Fibroblast of skin of abdomen (primary cell): ENCODE results near the gene TAF1B.
"Not testable (repeated sequence)": the region's sequence is repeated elsewhere in the genome, so short reads cannot be mapped to it uniquely, and the experiment has no call there.

Source experiments
- DNase-seq: peaks from one replicate; pipeline ENCODE4 v3.0.0-alpha.2; 2013

Gene TAF1B

DNA sequence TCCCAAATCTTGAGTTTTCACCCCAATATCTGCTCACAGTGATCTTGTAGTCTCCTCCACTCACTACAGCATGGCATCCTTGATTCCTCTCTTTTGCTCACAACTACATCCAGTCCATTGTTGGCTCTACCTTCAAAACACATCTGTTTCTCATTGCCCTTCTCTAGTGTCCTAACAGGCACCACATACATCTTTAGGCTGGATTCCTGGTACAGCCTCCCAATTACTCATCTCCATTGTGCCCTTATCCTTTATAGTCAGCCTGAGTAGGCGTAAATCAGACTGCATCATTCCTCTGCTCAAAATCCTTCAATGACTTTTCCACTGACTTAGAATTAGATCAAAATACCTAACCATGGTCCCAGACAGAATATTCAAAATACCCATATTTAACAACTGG, 10.7 kb upstream of the TAF1B start:
- peak; percentile 82 for DNase-seq

DNA sequence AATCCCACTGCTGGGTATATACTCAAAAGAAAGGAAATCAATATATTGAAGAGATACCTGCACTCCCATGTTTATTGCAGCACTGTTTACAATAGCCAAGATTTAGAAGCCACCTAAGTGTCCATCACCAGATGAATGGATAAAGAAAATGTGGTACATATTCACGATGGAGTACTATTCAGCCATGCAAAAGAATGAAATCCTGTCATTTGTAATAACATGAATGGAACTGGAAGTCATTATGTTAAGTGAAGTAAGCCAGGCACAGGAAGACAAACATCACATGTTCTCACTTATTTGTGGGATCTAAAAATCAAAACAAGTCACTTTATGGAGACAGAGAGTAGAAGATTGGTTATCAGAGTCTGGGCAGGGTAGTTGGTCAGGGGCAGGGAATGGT, 8.2 kb upstream of the TAF1B start:
- DNase-seq, result not testable (repeated sequence)

DNA sequence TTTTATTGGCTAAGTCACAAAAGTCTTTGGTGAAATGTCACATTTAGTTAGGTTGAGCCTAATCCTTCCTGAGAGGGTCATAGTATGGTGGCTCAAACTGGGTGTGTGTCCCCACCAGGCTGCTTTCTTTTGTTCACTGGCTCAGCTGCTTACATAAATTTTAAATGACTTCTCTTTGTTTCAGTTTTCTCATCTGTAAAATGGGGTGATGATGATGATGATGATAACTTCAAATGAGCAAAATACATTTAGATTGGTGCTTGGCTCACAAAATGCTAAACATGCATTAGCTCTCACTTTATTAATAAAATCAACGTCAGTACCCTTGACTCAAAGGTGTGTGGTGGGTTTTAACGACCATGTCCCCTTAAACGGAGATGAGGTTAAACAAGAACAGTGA, 7.2 kb upstream of the TAF1B start:
- no peak for DNase-seq

DNA sequence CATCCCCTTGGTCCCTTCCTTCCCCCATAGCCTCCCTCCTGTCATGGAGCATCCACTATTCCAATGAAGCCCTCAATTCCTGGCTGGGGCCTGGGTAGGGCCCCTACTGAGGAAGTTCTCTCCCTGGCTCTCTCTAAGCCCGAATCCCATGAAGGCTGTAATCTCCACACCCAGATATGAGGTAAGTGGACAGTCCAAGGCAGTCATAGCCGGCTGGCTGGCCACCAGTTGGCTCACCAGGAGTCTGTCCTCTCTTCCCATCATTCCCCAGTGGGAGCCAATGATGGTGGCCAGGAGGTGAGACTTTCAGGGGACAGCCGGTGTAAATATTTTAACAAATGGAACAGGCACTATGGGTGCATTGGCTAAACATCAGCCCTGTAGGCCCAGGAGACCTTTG, 6.8 kb upstream of the TAF1B start:
- DNase-seq, result no peak

DNA sequence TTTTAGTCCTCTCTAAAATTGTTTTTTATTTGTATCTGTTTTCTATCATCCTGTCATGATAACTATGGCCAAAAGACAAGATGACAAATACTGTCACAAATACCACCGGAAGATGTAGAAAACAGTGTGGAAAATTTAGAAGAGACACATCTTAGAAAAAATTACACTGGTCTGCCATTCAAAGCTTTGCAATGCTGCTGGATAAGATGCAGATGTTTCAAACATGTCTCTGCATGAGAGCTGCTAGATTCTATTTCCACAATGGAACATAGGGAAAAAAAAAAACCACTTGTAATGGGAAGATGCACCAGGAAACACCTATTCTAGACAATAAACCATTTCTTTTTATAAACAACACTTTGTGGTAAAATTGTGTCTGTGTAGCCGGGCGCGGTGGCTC, 5.8 kb upstream of the TAF1B start:
- DNase-seq, result no peak

DNA sequence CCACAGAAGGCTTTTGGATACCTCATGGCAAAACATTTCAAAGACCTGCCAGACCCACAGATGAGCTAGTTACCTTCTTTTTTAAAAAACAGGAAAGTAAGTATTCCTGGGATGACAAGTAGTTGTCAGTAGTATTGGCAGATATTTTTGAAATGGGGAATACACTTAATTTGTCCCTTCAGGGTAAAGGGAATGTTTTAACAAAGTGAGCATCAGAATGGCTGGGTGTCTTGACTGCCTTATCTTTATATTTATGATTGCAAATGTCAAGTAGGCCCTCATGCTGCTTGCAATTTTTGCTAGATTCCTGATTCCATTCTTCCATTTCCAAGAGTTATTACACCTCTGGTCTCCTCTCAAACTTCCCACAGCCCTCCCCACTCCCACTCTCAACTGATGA, 4.9 kb upstream of the TAF1B start:
- DNase-seq, result no peak

DNA sequence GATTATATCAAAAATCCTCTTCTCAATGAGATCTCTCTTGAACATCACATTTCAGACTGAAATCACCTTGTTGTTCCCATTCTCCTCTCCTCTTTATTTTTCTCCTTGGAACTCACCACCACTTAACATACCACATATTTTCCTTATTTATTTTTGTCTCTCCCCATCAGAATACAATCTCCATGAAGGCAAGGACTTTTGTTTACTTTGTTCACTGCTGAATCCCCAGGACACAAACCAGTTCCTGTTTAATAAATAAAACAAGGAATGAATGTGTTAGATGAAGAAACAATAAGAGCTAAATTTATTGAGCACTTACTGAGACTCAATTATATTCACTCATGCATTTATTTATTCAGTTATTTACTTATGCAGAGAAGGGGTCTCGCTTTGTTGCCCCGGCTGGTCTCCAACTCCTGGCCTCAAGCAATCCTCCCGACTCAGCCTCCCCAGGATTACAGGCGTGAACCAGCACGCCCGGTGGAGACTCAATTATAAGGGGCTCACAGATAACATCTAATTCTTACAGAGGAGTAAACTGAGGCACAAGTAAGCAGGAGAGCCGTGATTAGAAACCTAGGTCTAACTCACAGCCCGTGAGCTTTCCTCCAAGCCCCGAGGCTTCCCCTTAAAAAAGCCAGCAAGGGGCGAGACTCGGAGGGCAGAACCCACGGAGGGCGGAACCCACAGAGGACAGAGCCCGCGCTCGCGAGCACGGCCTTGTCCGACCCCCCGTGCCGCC, 616 bp upstream of the TAF1B start:
- DNase-seq, result no peak

DNA sequence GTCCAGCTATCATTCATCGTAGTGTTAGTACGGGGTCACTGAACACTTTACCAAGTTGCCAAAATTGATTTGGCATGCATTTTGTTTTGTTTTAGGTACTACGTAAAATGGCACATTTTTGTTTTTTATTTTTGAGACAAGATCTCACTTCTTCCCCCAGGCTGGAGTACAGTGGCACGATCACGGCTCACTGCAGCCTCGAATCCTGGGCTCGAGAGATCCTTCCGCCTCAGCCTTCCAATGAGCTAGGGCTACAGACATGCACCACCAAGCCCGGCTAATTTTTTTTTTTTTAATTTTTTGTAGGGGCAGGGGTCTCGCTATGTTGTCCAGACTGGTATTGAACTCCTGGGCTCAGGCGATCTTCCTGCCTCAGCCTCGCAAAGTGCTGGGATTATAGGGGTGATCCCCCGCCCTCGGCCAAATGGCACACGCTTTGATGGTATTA, 786 bp downstream of the TAF1B start:
- peak; percentile 55 for DNase-seq

DNA sequence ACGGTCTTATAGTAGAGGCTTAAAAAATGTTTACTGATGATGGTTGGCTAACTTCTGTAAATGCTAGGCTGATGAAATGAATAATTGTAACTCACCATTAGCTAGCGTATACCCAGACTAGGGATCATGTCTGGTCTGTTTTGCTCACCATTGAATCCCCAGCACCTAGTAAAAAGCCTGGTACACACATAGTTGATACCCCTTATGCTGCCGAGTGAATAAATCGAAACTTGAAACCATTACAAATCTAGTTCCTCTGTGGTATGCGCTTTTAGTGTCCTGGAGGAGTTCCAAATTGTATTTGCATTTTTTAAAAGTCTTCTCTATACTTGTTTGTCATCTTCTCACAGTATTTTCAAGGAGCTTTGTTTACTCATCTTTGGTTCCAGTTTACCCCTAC, 1.3 kb downstream of the TAF1B start:
- DNase-seq, result peak; percentile 64

DNA sequence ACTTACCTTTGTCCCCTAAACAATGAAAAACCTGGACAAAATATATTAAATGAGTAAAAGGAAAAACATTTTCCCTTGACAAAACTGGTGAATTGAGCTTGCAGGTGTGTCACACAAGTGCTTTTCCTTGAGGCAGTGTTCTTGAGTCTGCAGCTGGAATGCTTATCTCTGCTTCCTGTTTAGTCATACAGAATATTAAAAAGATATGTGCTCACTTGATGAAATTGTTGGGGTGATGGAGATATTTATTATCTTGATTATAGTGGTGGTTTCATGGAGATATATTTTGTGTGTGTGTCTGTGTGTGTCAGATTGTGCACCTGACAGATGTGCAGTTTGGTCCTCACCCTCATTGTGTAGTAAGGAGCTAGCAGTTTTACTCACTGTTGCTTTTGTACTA, 3.3 kb downstream of the TAF1B start:
- no peak for DNase-seq

DNA sequence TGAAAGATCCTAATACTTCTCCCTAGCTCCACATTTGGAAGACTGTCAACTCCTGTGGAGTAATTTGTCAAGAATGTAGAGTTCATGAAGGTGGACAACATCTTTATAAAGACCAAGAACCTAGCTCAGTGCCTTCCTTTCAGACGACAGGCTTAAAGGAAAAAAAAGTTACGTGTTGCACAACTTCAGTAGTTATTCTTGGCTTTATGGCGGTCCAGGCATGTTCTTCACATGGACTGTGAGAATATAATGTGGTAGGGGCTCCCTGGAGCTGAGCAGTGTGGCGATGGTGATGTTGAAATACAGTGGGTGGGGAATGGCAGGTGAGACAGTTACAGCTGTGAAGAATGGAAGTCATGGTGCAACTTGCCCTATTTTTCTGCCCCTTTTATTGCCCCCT, 3.9 kb downstream of the TAF1B start:
- peak; percentile 36 for DNase-seq

DNA sequence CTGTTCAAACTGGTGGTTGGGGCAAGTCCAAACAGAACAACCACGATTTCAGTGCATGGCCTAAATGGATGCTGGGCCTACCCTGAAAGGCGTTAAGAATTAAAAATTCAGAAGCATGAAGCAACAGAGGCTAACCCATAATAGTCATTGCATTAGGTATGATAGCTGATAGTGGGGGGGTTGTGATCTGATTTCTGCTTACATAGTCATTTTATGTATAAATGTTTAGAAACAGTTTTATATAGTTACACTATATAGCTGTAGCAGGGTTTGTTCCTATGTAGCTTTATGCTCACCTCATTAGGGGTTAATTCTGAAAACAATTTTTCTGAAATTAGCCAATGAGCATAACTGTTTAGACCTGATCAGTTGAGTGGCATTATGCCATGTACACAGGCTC, 9.6 kb downstream of the TAF1B start:
- DNase-seq, result no peak

DNA sequence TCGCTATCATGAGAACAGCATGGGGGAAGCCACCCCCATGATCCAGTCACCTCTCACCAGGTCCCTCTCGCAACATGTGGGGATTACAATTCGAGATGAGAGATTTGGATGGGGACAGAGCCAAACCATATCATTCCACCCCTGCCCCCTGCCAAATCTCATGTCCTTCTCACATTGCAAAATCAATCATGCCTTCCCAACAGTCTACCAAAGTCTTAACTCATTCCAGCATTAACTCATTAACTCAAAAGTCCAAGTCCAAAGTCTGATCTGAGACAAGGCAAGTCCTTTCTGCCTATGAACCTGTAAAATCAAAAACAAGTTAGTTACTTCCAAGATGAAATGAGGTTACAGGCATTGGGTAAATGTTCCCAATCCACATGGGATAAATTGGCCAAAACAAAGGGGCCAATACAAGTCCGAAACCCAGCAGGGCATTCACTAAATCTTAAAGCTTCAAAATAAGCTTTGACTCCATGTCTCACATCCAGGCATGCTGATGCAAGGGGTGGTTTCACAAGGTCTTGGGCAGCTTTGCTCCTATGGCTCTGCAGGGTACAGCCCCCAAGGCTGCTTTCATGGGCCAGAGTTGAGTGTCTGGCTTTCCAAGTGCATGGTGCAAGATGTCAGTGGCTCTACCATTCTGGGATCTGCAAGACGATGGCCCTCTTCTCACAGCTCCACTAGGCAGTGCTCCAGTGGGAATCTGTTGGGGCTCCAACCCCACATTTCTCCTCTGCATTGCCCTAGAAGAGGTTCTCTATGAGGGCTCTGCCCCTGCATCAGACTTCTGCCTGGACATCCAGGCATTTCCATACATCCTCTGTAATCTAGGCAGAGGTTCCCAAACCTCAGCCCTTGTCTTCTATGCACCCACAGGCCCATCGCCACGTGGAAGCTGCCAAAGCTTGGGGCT, 14.8 kb downstream of the TAF1B start:
- DNase-seq, result no peak

DNA sequence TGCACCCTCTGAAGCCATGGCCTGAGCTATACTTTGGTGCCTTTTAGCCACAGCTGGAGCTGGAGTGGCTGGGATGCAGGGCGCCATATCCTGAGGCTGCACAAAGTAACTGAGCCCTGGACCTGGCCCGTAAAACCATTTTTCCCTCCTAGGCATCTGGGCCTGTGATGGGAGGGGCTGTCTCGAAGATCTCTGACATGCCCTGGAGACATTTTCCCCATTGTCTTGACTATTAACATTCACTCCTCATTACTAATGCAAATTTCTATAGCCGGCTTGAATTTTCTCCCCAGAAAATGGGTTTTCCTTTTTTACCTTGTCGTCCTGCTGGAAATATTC, 15.4 kb downstream of the TAF1B start:
- no peak for DNase-seq

DNA sequence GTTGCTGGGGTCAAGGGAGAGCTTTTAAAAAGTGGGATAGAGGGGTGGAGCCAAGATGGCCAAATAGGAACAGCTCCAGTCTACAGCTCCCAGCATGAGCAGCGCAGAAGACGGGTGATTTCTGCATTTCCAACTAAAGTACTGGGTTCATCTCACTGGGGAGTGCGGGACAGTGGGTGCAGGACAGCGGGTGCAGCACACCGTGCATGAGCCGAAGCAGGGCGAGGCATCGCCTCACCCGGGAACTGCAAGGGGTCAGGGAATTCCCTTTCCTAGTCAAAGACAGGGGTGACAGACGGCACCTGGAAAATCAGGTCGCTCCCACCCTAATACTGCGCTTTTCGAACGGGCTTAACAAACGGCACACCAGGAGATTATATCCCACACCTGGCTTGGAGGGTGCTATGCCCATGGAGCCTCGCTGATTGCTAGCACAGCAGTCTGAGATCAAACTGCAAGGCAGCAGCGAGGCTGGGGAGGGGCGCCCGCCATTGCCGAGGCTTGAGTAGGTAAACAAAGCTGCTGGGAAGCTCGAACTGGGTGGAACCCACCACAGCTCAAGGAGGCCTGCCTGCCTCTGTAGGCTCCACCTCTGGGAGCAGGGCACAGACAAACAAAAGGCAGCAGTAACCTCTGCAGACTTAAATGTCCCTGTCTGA, 17.8 kb downstream of the TAF1B start:
- DNase-seq, result not testable (repeated sequence)

DNA sequence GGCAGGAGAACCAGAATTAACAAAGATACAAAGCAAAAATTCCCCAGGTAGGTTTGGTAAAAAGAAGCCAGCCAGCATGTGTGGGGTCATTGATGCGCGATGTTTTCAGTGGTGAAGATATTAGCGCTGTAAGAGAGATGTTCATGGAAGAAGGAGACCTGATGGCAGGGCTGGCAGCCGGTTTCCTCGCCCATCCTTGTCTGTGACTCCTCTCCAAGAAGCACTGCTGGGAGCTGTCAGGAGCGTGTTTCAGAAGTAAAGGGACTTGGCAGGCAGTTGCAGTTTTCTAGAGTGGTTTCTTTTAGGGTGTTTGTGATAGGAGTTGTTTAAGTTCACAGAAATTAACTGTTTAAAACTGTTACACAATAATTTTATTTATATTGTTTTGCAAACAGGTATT, 24.6 kb downstream of the TAF1B start:
- DNase-seq, result no peak

DNA sequence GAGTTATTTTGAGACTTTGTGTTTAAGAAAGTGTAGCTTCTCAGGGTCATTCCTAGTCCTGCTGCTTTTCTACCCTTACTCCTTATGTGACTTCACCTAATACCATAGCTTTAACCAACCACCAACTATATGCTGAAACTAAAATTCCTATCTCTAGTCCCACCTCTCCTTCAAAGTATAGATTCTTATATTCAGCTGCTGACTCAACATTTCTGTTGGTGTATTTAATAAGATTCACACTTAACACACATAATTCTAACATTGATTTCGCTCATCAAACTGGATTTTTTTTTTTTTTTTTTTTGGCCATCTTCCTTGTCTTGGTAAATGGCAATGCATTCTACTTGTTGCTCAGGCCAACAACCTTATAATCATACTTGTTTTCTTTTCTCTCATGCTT, 30.1 kb downstream of the TAF1B start:
- no peak for DNase-seq

DNA sequence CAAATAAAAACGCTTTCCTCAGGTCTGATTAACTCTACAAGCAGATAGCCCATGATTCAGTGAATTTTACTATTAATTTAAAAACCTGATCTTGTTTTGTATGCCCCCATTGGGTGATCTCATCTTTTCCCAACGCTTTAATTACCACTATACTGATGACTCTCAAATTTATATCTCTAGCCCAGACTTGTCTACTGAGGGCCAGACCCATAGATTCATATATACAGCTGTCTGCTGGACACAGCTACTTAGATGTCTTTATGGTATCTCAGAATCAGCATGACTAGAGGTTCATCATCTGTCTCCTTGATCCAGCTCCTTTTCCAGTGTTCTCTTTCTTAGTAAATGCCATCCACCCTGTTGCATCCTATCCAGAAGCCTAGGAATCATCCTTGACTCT, 33.8 kb downstream of the TAF1B start:
- no peak for DNase-seq

DNA sequence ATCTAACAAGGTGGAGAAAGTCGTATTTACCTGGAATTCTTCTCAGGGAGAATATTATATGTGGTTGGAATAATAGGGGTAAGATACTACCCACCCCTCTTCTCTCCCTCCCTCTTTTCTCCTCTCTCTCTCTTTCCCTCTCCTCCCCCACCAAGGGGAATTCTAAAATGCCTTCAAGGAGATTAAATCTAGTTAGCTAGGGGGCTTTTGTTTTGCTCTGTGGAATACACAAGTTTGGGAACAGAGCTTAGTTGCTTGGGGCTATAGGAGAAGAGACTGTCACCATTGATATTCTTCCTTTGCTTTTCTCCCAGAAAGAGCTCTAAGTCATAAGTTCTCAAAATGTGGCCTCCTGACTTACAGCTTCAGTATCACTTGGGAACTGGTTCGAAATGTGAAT, 34.5 kb downstream of the TAF1B start:
- DNase-seq, result no peak

DNA sequence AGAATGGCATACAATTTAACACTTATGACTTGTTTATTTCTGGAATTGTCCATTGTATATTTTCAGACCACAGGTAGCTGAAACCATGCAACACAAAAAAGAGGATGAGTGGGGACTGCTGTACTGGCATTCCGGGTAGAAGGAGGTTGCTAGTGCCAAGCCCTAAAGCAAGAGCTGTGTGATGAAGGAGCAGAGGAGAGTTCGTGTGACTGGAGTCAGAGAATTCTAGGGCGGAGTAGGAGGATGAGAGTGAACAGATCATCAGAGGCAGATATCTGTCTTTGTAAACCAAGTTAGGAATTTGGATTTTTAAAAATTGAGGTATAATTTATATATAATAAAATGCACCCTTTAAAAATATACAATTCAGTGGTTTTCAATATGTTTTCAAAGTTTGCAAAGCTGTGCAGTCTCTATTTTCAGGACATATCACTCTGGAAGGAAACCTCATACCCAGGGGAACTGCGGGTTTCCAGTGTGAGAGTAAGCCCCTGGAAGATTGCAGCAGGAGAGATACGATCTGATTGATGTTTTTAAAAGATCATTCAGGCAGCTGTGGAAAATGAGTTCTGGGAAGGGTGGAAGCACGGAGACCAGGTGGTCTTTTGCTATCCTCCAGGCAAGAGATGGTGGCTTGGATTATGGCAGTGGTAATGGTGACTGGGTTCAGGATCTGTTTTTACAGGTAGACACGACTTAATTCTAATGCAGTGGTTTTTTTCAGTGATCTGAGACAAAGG, 36.4 kb downstream of the TAF1B start:
- no peak for DNase-seq

DNA sequence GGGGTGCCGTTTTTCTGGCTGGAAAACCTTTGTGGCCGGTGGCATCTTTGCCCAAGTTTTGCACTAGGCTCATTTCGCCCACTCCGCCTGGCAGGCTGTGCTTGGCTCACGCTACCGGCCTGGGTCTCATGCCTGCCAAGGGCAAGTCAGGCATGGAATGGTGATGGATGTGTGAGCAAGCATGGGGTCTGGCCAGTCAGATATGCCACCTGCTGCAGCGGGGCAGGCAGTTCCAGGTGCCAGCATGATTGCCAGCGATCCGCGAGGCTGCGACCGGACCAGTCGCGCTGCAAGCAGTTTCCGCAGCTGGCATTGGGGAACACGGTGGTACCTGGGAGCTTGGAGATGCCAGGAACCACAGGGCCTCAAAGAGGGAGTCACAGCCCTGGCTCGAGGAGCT, 40.6 kb downstream of the TAF1B start:
- DNase-seq, result no peak

DNA sequence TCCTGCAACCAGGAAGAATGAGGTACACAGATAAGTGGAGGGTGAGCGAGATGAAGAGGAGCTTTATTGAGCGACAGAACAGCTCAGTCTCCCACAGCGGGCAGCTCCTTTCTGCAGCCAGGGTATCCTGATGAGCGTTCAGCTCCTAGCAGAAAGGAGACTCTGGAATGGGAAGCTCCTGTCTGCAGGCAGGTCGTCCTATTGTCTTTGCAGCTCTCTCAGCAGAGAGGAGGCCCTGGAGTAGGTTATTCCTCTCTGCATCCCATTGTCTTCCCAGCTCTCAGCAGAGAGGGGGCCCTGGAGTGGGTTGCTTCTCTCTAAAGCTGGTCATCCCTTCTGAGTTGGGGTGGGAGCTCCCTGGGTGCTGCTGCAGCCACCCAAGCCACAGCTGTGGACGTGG, 41.2 kb downstream of the TAF1B start:
- DNase-seq, result no peak
